Heart left ventricle (tissue), 16 donors: Measurements from ENCODE around the gene DNAI1. TPM values are rescaled to one million over a fixed set of nuclear protein-coding genes. Genes with fewer than 3 reads are reported as not detected.

Source experiments
- ATAC-seq, 4 donors: fragments of 200-7000 bp; cut with Tn5 transposase; one replicate each; pipeline ENCODE4 v1.9.1; 2020 to 2022; ENCODE audit warnings: moderate library complexity in 4 of 4, mild to moderate bottlenecking in 3 of 4, moderate number of reproducible peaks in 1 of 4
- DNase-seq, 5 donors: peaks; one replicate each; pipeline ENCODE4 v3.0.0-alpha.2; 2020
- H3K27ac ChIP-seq, 12 donors: fragments of 200-600 bp; sonication (generic) in 4 of 12; one replicate each; pipeline versions ENCODE4 v1.5.0 to v1.8.0; 2016 to 2022; ENCODE audit warnings: mild to moderate bottlenecking in 2 of 12
- H3K27me3 ChIP-seq, 9 donors: fragments of 200-600 bp; sonication (generic) in 2 of 9; one replicate each; pipeline versions ENCODE4 v1.5.1 to v1.8.0; 2016 to 2022; ENCODE audit warnings: mild to moderate bottlenecking in 3 of 9
- H3K36me3 ChIP-seq, 9 donors: fragments of 200-600 bp; sonication (generic) in 2 of 9; one replicate each; pipeline versions ENCODE4 v1.5.0 to v1.8.0; 2018 to 2022; ENCODE audit warnings: mild to moderate bottlenecking in 2 of 9
- H3K4me1 ChIP-seq, 12 donors: fragments of 200-600 bp; sonication (generic) in 4 of 12; one replicate each; pipeline versions ENCODE4 v1.5.0 to v1.8.0; 2016 to 2022; ENCODE audit warnings: mild to moderate bottlenecking in 3 of 12
- H3K4me3 ChIP-seq, 12 donors: fragments of 200-600 bp; sonication (generic) in 4 of 12; one replicate each; pipeline versions ENCODE4 v1.5.0 to v1.8.0; 2017 to 2022; ENCODE audit warnings: mild to moderate bottlenecking in 9 of 12, moderate library complexity in 4 of 12
- H3K9me3 ChIP-seq, 12 donors: fragments of 200-600 bp; sonication (generic) in 4 of 12; one replicate each; pipeline versions ENCODE4 v1.5.0 to v1.8.0; 2016 to 2022; ENCODE audit warnings: mild to moderate bottlenecking in 1 of 12
- POLR2A ChIP-seq, 2 donors: fragments of 450-650 bp; IDR thresholded peaks; one replicate each; pipeline ENCODE4 v1.6.1; 2017; ENCODE audit warnings: antibody characterized with exemption in 2 of 2, mild to moderate bottlenecking in 2 of 2, moderate library complexity in 2 of 2
- WGBS, 4 donors: extraction: QIAGEN DNeasy Blood & Tissue Kit in 2 of 4; methylation state at CpG; one replicate each; pipeline versions ENCODE4 v1.1.5 to v1.1.7; 2013 to 2018; 5-methylcytosine and 5-hydroxymethylcytosine counted together
- intact Hi-C, 10 donors: fragments of 100-400 bp; cut with DNase I; formaldehyde crosslinking; loops; one replicate each; pipeline versions ENCODE4 v1.11.1 to v1.14.2; 2022
- polyA plus RNA-seq, 2 donors: library from polyadenylated mRNA; stranded (reverse); fragments of 200-250 nt; gene quantifications; one replicate each; pipeline ENCODE4 v1.2.3, GENCODE V29; 2013
- total RNA-seq, 9 donors: library from RNA; depleted of rRNA in 2 of 9; stranded (reverse); fragments of >200 nt in 2 of 9; fragmentation: NEBNext Ultra II Directional in 3 of 9; extraction: Animal tissue kit (Norgen Biotek cat#: 25700) in 3 of 9; gene quantifications; one replicate each; pipeline versions ENCODE4 v1.1.0 to v1.2.4, GENCODE V29; 2016 to 2023
- TF ChIP-seq, protein P1 (sequence below), 12 donors: fragments of 200-600 bp; sonication (generic) in 4 of 12; IDR thresholded peaks; one replicate each; pipeline versions ENCODE4 v1.5.0 to v1.8.0; 2018 to 2022; ENCODE audit warnings: antibody characterized with exemption in 12 of 12, mild to moderate bottlenecking in 5 of 12
- donor health status: ischemic (EF 13 %, LVEDD 7.1; RV severe dilation, severe dysfunction).
- donor health status: healthy with polysubstance abuse.
- donor health status: DM: no; HTN: yes; CAD: no.
- donor health status: DM: no; HTN: no; CAD: no.
- donor health status: ischemic (EF 25% LVEDD 6.9; RV normal size, moderate dysfunction).
- donor health status: ischemic (EF 25% LVEDD 5.7; RV mildly dilated, moderate dysfunction).
- donor health status: healthy.
- donor health status: DM: yes; HTN: yes; CAD: no.
- donor health status: ischemic (EF 35%, LVEDD 5.7; RV mildly dilated, moderate dysfunction).
- donor health status: nonischemic (EF 11% LVEDD 7.7; RV severe dilation, severe dysfunction).
- donor health status: DM: yes; HTN: yes; CAD: no.
- donor health status: PGD.
- donor health status: ischemic (EF 29% LVEDD 5.4; RV normal size, mild dysfunction).
- donor health status: nonischemic (EF 23%, LVEDD 6.1; RV moderate dilation, normal function).

DNAI1 gene
- total and polyA plus RNA-seq, 11 donors, result 0.36 to 0.86 (median 0.43) TPM; not detected in 8

DNA sequence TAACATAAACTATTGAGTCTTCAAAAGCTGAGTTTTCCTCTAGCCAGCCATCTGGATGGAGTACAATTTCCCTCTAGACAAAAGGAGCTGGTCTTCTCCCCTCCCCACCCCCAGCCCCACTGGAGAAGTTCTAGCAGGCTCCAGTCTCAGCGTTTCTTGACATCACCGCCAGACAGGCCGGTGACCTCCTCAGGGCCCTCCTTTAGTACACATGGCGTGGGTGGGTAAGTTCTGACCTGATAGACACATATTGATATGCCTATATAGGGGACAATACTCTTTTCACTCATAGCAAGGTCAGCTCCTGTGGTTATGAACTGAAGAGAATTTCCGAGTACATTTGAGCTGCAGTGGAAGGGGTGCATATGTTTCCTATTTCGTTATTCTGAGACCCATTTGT is 27.2 kb downstream of the DNAI1 start:
- 67 to 85% (median 76%) methylated on average over 6 of the region's 6 CpGs for WGBS, 4 donors
- H3K9me3 ChIP-seq, result no peaks in the 10 kb centered on the region
- H3K27me3 ChIP-seq, result peaks cover 0 to 3% (median 0%) of the 10 kb centered on the region in 9 donors
- H3K27ac ChIP-seq, result no peak overlapping the region
- no peaks in the 10 kb centered on the region for H3K36me3 ChIP-seq
- intact Hi-C loops, result no loop called here
- no peak for DNase-seq
- H3K4me3 ChIP-seq, result no peak overlapping the region
- no peaks in the 10 kb centered on the region for H3K4me1 ChIP-seq
- no peak for ATAC-seq
- no peak for TF ChIP-seq POLR2A (IDR thresholded peaks at IDR 0.05)
- TF ChIP-seq, protein P1, sequence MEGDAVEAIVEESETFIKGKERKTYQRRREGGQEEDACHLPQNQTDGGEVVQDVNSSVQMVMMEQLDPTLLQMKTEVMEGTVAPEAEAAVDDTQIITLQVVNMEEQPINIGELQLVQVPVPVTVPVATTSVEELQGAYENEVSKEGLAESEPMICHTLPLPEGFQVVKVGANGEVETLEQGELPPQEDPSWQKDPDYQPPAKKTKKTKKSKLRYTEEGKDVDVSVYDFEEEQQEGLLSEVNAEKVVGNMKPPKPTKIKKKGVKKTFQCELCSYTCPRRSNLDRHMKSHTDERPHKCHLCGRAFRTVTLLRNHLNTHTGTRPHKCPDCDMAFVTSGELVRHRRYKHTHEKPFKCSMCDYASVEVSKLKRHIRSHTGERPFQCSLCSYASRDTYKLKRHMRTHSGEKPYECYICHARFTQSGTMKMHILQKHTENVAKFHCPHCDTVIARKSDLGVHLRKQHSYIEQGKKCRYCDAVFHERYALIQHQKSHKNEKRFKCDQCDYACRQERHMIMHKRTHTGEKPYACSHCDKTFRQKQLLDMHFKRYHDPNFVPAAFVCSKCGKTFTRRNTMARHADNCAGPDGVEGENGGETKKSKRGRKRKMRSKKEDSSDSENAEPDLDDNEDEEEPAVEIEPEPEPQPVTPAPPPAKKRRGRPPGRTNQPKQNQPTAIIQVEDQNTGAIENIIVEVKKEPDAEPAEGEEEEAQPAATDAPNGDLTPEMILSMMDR (IDR thresholded peaks at IDR 0.05), result no peak

DNA sequence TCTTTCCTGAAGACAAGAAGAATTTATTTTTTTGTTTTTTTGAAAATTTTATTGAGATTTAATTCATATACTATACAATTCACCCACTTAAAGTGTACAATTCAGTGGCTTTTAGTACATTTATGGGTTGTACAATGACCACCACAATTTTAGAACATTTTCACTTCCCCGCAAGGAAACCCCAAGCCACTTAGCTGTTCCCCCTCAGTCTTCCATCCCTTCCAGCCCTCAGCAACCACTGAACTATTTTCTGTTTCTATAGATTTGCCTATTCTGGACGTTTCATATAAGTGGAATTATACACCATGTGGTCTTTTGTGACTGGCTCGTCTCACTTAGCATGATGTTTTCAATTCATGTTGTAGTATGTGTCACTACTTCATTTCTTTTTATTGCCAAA is 28.0 kb downstream of the DNAI1 start:
- 65 to 68% (median 65%) methylated on average over 3 of the region's 3 CpGs for WGBS, 4 donors
- intact Hi-C loops, result no loop called here
- no peaks in the 10 kb centered on the region for H3K4me1 ChIP-seq
- DNase-seq (no peak), ATAC-seq (no peak)
- TF ChIP-seq POLR2A (IDR thresholded peaks at IDR 0.05), result no peak
- TF ChIP-seq, protein P1 (IDR thresholded peaks at IDR 0.05), result no peak
- H3K9me3 ChIP-seq, result no peaks in the 10 kb centered on the region
- no peak overlapping the region for H3K27ac ChIP-seq
- no peaks in the 10 kb centered on the region for H3K36me3 ChIP-seq
- peaks cover 0 to 3% (median 0%) of the 10 kb centered on the region in 9 donors for H3K27me3 ChIP-seq
- H3K4me3 ChIP-seq, result no peak overlapping the region

DNA sequence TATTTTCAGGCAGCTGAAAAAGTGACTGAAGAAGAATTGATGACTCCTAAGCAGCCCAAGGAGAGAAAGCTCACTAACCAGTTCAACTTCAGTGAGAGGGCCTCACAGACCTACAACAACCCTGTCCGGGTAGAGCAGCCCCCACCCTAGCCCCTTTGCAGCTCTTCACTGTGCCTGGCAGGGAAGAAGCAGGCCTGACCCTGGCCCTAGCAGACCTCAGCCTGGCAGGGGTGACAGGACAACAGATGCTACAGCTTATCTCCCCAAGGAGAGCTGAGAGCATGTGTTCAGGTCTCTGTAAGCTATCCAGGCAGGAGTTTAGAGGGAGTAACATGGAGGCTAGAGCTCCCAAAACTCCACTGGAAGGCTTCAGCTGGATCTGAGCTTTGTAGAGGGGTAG is 31.8 kb downstream of the DNAI1 start:
- TF ChIP-seq, protein P1 (IDR thresholded peaks at IDR 0.05), result no peak
- no peak for TF ChIP-seq POLR2A (IDR thresholded peaks at IDR 0.05)
- WGBS, 4 donors, result 65 to 100% (median 74%) methylated on average over 1 of the region's 1 CpG
- ATAC-seq, result no peak
- H3K4me3 ChIP-seq, result no peak overlapping the region
- peaks cover 0 to 3% (median 0%) of the 10 kb centered on the region in 9 donors for H3K27me3 ChIP-seq
- intact Hi-C loops, result loop anchor here in 1 of 10 donors (10.0 kb wide), 1 partner anchor 86 kb away; no protein-coding TSS in a partner anchor
- DNase-seq, result no peak
- no peak overlapping the region for H3K27ac ChIP-seq
- H3K9me3 ChIP-seq, result no peaks in the 10 kb centered on the region
- H3K36me3 ChIP-seq, result no peaks in the 10 kb centered on the region
- H3K4me1 ChIP-seq, result no peaks in the 10 kb centered on the region

DNA sequence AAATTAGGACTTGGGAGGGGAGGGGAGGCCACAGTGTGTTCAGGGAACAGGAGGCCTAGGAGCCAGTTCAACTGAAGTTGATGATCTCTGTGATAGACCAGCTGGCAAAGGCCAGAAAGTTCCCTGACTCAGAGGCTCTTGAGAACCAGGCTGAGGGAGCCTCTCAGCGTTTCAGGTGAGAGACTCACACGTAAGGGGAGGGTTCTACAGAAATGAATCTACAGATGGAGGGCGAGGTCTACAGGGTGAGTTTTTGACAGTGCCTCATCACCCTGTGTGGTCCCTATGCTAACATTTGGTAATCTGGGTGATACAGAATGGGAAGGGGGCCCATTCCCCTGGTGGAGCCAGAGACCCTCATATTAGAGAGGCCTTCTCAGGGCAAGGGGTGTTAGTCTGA is 32.2 kb downstream of the DNAI1 start:
- 59 to 69% (median 65%) methylated on average over 3 of the region's 3 CpGs for WGBS, 4 donors
- H3K4me1 ChIP-seq, result no peaks in the 10 kb centered on the region
- intact Hi-C loops, result loop anchor here in 1 of 10 donors (10.0 kb wide), 1 partner anchor 86 kb away; no protein-coding TSS in a partner anchor

More for the DNA sequence above, 32.2 kb downstream of the DNAI1 start:
- H3K27ac ChIP-seq, result no peak overlapping the region
- no peak for DNase-seq
- no peak for ATAC-seq
- no peaks in the 10 kb centered on the region for H3K9me3 ChIP-seq
- TF ChIP-seq, protein P1 (IDR thresholded peaks at IDR 0.05), result no peak
- no peak for TF ChIP-seq POLR2A (IDR thresholded peaks at IDR 0.05)
- H3K4me3 ChIP-seq, result no peak overlapping the region
- peaks cover 0 to 3% (median 0%) of the 10 kb centered on the region in 9 donors for H3K27me3 ChIP-seq
- no peaks in the 10 kb centered on the region for H3K36me3 ChIP-seq
